Thyroid gland (tissue), 4 donors: ENCODE measurements around the gene OGFR. TPM values are rescaled to one million over a fixed set of nuclear protein-coding genes. Genes with fewer than 3 reads are reported as not detected.
"Not testable (repeated sequence)": the region's sequence is repeated elsewhere in the genome, so short reads cannot be mapped to it uniquely, and the experiment has no call there.

ENCODE experiments used
- DNase-seq, 2 donors: peaks; one replicate each; pipeline ENCODE4 v3.0.0-alpha.2; 2019
- H3K27ac ChIP-seq, 3 donors: fragments of 200-600 bp; sonication (generic); 1 replicate in 2 of 3; 2 replicates in 1 of 3; pipeline ENCODE4 v1.5.1; 2016 to 2019; ENCODE audit warnings: mild to moderate bottlenecking in 1 of 3, moderate library complexity in 1 of 3
- H3K27me3 ChIP-seq: fragments of 200-600 bp; sonication (generic); one replicate; pipeline ENCODE4 v1.5.1; 2019
- H3K36me3 ChIP-seq, 2 donors: fragments of 200-600 bp; sonication (generic); one replicate each; pipeline ENCODE4 v1.5.1; 2016 to 2019
- H3K4me1 ChIP-seq, 2 donors: fragments of 200-600 bp; sonication (generic); one replicate each; pipeline ENCODE4 v1.5.1; 2017 to 2019
- H3K4me3 ChIP-seq, 3 donors: fragments of 200-600 bp; sonication (generic); replicated peaks in 1 of 3; 1 replicate in 2 of 3; 2 replicates in 1 of 3; pipeline ENCODE4 v1.5.1; 2016; ENCODE audit warnings: mild to moderate bottlenecking in 1 of 3
- H3K9me3 ChIP-seq: fragments of 200-600 bp; sonication (generic); one replicate; pipeline ENCODE4 v1.5.1; 2017
- CTCF ChIP-seq, 6 experiments: fragments of 200-600 bp in 3 of 6; fragments of 450-650 bp in 3 of 6; sonication (generic) in 3 of 6; IDR thresholded peaks; one replicate each; pipeline ENCODE4 v1.5.1; 2016 to 2019; ENCODE audit warnings: antibody characterized with exemption in 6 of 6, mild to moderate bottlenecking in 2 of 6, inconsistent platforms in 1 of 6, moderate library complexity in 1 of 6
- POLR2A ChIP-seq, 2 donors: fragments of 450-650 bp; IDR thresholded peaks; one replicate each; pipeline ENCODE4 v1.6.1; 2017; ENCODE audit warnings: antibody characterized with exemption in 2 of 2, mild to moderate bottlenecking in 2 of 2, moderate library complexity in 1 of 2
- WGBS, 2 donors: methylation state at CpG; one replicate each; pipeline ENCODE4 v1.1.5; 2017; 5-methylcytosine and 5-hydroxymethylcytosine counted together
- intact Hi-C: fragments of 100-400 bp; cut with DNase I; formaldehyde crosslinking; loops from one replicate; pipeline ENCODE4 v1.15.1; 2023
- total RNA-seq, 4 donors: library from RNA; depleted of rRNA; stranded (reverse); fragments of >200 nt; gene quantifications; one replicate each; pipeline ENCODE4 v1.2.3, GENCODE V29; 2016

Gene OGFR
- total RNA-seq, 4 donors from 2014 or later: 50.0 to 67.6 (median 63.7) TPM

- DNase-seq: no peak
- Histone ChIP-seq H3K27ac (peak overlapping the region; percentile 1 to 76 (median 39)), H3K4me1 (peaks cover 16 to 22% of the 10 kb centered on the region in 2 donors), H3K4me3 (no peak overlapping the region), H3K9me3 (no peaks in the 10 kb centered on the region), H3K36me3 (peaks cover 0 to 12% of the 10 kb centered on the region in 2 donors), H3K27me3 (no peaks in the 10 kb centered on the region)
- intact Hi-C loops: no loop called here
- TF ChIP-seq POLR2A (IDR thresholded peaks at IDR 0.05) (no peak), CTCF (IDR thresholded peaks at IDR 0.05) (no peak)
Measured at GRCh38 chr20:62849431-62849830, 44.8 kb downstream of the OGFR start.

GRCh38 chr20:62850333-62850974 is 45.8 kb downstream of the OGFR start:
- Histone ChIP-seq H3K27me3 (no peaks in the 10 kb centered on the region), H3K27ac (no peak overlapping the region), H3K4me1 (peaks cover 16 to 22% of the 10 kb centered on the region in 2 donors), H3K9me3 (no peaks in the 10 kb centered on the region), H3K36me3 (peaks cover 0 to 12% of the 10 kb centered on the region in 2 donors), H3K4me3 (no peak overlapping the region)
- TF ChIP-seq POLR2A (IDR thresholded peaks at IDR 0.05) (no peak), CTCF (IDR thresholded peaks at IDR 0.05) (no peak)
- WGBS, 2 donors: 88 to 92% methylated on average over 22 of the region's 22 CpGs
- intact Hi-C loops: no loop called here
- no peak for DNase-seq

- H3K9me3 ChIP-seq: no peaks in the 10 kb centered on the region
- H3K4me3 ChIP-seq: no peak overlapping the region
- WGBS, 2 donors: 85 to 94% methylated on average over 4 to 8 of the region's 8 CpGs
- H3K27ac ChIP-seq: no peak overlapping the region
- DNase-seq: no peak
- peaks cover 6 to 19% of the 10 kb centered on the region in 2 donors for H3K36me3 ChIP-seq
- H3K27me3 ChIP-seq: no peaks in the 10 kb centered on the region
- intact Hi-C loops: no loop called here
- TF ChIP-seq POLR2A (IDR thresholded peaks at IDR 0.05): no peak
- peaks cover 16 to 21% of the 10 kb centered on the region in 2 donors for H3K4me1 ChIP-seq
Measured at GRCh38 chr20:62852196-62852595, 47.6 kb downstream of the OGFR start.

GRCh38 chr20:62852841-62853240 is 48.2 kb downstream of the OGFR start:
- TF ChIP-seq POLR2A (IDR thresholded peaks at IDR 0.05) (no peak), CTCF (IDR thresholded peaks at IDR 0.05) (no peak)
- peaks cover 10 to 20% of the 10 kb centered on the region in 2 donors for H3K36me3 ChIP-seq
- H3K9me3 ChIP-seq: no peaks in the 10 kb centered on the region

GRCh38 chr20:62853304-62853703 is 48.7 kb downstream of the OGFR start:
- H3K27ac ChIP-seq, DNase-seq, H3K4me3 ChIP-seq, intact Hi-C loops, H3K9me3 ChIP-seq, H3K27me3 ChIP-seq: not testable (repeated sequence)
- 93% methylated on average over 6 of the region's 6 CpGs for WGBS, 2 donors
- peaks cover 9 to 13% of the 10 kb centered on the region in 2 donors for H3K4me1 ChIP-seq
- H3K36me3 ChIP-seq: peaks cover 10 to 20% of the 10 kb centered on the region in 2 donors

More at GRCh38 chr20:62852841-62853240, 48.2 kb downstream of the OGFR start:
- H3K27ac ChIP-seq: no peak overlapping the region
- intact Hi-C loops: no loop called here
- peaks cover 13 to 18% of the 10 kb centered on the region in 2 donors for H3K4me1 ChIP-seq
- no peaks in the 10 kb centered on the region for H3K27me3 ChIP-seq
- DNase-seq: no peak
- H3K4me3 ChIP-seq: no peak overlapping the region
- 85 to 94% methylated on average over 12 of the region's 12 CpGs for WGBS, 2 donors

- WGBS, 2 donors: 92 to 96% methylated on average over 11 to 13 of the region's 13 CpGs
- H3K4me3 ChIP-seq: no peak overlapping the region
- H3K9me3 ChIP-seq: no peaks in the 10 kb centered on the region
- H3K36me3 ChIP-seq: peaks cover 10 to 20% of the 10 kb centered on the region in 2 donors
- H3K27ac ChIP-seq: no peak overlapping the region
- TF ChIP-seq POLR2A (IDR thresholded peaks at IDR 0.05) (no peak), CTCF (IDR thresholded peaks at IDR 0.05) (no peak)
- no peak for DNase-seq
- H3K4me1 ChIP-seq: peaks cover 1 to 9% of the 10 kb centered on the region in 2 donors
- intact Hi-C loops: no loop called here
- no peaks in the 10 kb centered on the region for H3K27me3 ChIP-seq
Measured at GRCh38 chr20:62854121-62854520, 49.5 kb downstream of the OGFR start.
